Fibroblast of skin of abdomen (primary cell): ENCODE data around the gene NAA15.
"Not testable (repeated sequence)": the region's sequence is repeated elsewhere in the genome, so short reads cannot be mapped to it uniquely, and the experiment has no call there.

Experiments used
- DNase-seq: peaks from one replicate; pipeline ENCODE4 v3.0.0-alpha.2; 2013

The NAA15 gene

GRCh38 chr4:139297001-139297410 is 4.3 kb upstream of the NAA15 start:
- peak; percentile 29 for DNase-seq

DNA sequence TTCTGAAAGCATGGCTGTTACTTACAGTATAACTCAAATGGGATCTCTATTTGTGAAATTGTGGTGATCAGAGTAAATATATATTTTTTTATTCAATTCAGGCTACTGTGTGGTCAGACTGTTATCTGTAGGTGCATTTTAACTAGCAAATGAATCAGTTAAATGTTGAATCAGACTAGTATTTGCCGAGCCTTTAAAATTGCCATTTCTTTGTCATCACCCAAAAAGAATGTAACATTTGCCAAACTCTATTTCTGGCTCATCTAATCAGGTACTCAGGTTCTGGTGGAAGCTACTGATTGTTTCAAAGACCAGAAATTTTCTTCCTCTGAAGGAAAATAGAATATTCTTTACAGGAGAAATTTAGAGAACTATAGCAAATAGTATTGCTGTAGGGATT is 1.8 kb upstream of the NAA15 start:
- DNase-seq: peak; percentile 21

DNA sequence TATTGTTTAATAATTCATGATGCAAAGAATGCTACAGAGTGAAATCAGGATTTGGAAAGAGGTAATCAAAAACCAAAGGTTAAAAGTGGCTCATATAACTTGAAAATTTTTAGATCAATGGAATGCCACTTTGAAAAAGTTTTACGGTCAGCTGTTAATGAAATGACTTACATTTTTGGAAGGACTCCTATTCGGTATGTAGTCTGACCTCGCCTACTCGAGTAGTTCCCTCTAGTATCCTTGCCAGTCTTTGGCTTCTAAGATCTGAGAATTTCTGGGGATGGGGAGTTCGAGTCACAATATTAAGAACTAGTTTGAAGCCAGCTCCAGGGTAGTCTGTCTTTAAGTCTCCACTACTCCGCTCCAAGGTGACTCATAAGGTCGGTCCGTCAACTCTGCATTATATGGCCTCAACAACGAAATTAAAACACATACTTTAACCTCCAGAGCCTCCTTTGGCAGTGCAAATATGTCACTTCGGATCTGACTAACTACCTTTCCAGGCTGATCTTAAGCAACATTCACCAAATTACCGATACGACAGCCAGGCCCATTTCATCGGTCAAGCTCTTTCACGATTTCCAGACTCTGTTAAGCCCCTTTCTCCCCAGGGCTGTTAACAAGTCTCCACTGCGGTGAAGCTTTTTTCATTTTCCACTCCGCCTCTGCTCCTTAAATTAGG is 733 bp upstream of the NAA15 start:
- DNase-seq: peak; percentile 49

- DNase-seq: peak; percentile 29
Observed at GRCh38 chr4:139301821-139302611, 711 bp downstream of the NAA15 start, which contains the start of gene NDUFC1. TSS of gene NDUFC1 (minus strand) at chr4:139302477. CDS start at chr4:139295798, 6,679 bp downstream.

GRCh38 chr4:139304920-139305319 is 3.6 kb downstream of the NAA15 start:
- DNase-seq: no peak

DNA sequence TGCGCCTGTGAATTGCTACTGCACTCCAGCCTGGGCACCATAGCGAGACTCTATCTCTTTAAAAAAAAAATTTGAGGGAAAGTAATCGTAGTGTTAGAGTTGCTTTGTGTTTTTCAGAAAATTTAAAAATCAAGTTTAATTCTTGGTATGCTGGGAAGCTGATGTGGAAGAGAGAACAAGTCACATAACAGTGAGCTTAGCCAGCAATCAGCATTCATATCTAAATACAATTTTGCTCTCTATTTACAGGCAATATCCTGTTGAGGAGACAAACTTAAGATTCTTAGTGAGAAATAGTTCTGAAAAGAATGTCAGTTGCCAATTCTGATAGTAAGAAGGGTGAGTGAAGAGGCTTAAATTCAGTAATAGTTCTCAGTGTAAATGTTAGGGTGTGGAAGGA is 10.6 kb downstream of the NAA15 start:
- no peak for DNase-seq

- DNase-seq: no peak
Observed at GRCh38 chr4:139312552-139313332, 11.4 kb downstream of the NAA15 start.

GRCh38 chr4:139313414-139313813 is 12.1 kb downstream of the NAA15 start:
- not testable (repeated sequence) for DNase-seq

GRCh38 chr4:139314047-139314800 is 12.9 kb downstream of the NAA15 start:
- no peak for DNase-seq

GRCh38 chr4:139315221-139315675 is 13.9 kb downstream of the NAA15 start:
- no peak for DNase-seq

DNA sequence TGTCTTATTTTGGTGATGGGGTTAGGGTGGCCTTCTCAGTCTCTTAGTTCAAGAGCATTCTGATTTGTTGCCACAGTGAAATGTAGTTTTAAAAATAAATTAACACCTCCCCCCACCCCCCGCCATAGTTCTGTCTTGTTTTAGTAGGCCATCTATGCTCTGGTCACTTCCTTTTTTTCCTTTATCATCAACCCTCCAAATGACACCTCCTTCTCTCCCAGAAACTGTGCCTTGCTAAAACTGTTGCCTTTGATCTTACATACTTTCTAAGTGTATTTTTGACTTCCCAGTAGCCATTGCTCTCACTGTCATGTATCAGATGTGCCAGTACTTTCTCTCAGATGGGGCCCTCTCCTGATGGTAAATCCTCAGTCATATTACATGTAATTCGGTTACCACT is 15.4 kb downstream of the NAA15 start:
- DNase-seq: no peak

- no peak for DNase-seq
Observed at GRCh38 chr4:139317635-139318034, 16.3 kb downstream of the NAA15 start.

DNA sequence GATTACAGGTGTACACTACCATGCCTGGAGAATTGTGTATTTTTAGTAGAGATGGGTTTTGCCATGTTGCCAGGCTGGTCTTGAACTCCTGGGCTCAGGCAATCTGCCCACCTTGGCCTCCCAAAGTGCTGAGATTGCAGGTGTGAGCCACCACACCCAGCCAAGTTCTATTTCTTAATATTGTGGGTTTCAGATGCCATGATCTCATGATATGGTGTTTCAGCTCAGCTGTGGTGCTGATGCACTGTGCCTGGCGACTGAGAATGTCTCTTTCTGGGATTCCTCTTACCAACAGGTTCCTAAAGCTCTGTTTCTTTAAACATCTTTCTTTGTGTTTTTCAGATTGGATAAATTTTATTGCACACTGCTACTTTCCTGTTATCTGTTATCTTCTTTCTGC is 18.3 kb downstream of the NAA15 start:
- no peak for DNase-seq

- not testable (repeated sequence) for DNase-seq
Observed at GRCh38 chr4:139322070-139322469, 20.8 kb downstream of the NAA15 start.

GRCh38 chr4:139322541-139322940 is 21.2 kb downstream of the NAA15 start:
- DNase-seq: not testable (repeated sequence)

GRCh38 chr4:139324620-139325019 is 23.3 kb downstream of the NAA15 start:
- DNase-seq: no peak

DNA sequence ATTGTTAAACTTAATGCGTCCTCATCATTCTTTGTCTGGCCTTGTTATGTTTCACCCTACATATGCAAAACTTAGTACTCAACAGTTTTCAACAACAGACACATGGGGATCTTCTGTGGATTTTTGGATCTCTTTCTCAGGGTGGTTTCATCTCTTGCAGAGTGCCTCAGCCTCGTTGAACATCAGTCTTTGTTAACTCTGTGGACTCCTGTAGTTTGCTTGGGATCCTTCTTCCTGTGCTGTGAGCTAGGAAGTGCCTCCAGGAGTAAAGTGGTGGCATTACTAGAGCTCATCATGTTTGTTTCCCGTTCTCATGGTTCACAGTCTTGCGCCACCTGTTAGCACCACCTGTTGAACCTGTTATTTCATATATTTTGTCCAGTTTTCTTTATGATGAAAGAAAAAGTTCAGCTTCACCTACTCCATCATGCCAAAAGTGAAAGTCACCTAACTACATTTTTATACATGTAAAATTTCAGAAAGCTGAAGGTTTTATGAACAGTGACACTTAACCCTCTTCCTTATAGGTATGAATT is 28.4 kb downstream of the NAA15 start:
- no peak for DNase-seq

GRCh38 chr4:139330283-139330682 is 29.0 kb downstream of the NAA15 start:
- DNase-seq: no peak

DNA sequence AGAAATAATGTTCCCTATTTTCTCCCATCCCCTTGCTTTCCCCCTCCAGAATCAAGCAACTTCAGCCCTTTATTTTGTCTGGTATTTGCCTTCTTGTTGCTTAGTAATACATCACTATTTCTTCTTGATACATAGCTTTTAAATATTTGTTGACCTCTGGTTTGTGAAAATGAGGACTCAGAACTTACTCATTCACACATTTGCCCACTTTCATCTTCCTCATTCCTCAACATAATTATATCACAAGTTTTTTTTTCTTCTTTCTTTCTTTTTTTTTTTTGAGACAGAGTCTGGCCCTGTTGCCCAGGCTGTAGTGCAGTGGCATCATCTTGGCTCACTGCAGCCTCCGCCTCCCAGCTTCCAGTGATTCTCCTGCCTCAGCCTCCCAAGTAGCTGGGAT is 29.9 kb downstream of the NAA15 start:
- DNase-seq: peak; percentile 29

GRCh38 chr4:139333046-139333445 is 31.7 kb downstream of the NAA15 start:
- DNase-seq: no peak

GRCh38 chr4:139337612-139338011 is 36.3 kb downstream of the NAA15 start:
- no peak for DNase-seq

DNA sequence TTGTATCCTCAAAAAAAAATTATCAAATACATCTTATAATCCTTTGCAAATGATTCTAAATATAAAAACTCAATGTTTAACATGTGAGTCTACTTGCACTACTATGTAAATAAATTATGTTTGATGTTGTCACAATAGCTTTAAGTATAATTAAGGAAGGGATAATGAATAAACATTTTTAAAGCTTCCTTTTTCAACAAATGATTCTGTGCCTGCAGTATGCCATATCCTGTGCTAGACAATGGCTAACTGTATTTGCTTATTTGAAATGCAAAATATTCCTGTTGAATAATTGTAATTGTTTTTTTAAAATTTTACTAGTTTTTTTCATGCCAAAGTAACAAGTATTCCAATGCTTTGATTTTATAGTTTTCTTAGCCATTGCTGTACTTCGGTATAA is 60.0 kb downstream of the NAA15 start:
- DNase-seq: no peak
